Ecto neural progenitor cell (in vitro differentiated cells): Measurements from ENCODE around the gene HOXC10.

Experiments
- DNase-seq: peaks from one replicate; pipeline ENCODE4 v3.0.0-alpha.2; 2018; ENCODE audit warnings: low spot score

The HOXC10 gene

GRCh38 chr12:54017027-54017788, 32.3 kb downstream of the HOXC10 start:
- DNase-seq = no peak

- peak; percentile 87 for DNase-seq
Measured at GRCh38 chr12:54017878-54018467, 33.0 kb downstream of the HOXC10 start.

DNA sequence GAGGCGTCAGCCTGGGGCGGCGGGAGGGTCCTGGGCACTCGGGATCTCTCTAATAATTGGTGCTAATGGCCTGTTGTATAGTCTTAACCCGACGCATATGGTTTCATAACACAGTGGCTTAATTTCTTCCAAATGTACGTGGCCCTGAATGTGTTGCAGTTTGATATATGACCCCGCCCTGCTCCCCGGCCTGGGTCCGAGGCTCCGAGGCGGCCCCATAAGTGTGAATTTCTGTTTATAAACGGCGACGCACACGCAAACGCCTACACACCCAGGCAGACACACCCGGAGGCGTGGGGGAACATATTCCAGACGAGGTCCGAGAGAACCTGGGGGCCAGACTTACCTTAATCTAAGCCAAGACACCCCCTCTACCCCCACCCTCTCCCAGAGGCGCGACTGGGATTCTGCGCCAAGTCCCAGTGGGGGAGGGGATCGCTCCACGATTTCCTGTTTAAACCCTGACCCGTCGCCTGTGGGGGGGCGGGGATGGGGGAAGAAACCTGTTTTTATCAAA, 33.6 kb downstream of the HOXC10 start:
- no peak for DNase-seq

GRCh38 chr12:54019091-54019811, 34.3 kb downstream of the HOXC10 start:
- no peak for DNase-seq

GRCh38 chr12:54019924-54020590, 35.1 kb downstream of the HOXC10 start:
- no peak for DNase-seq

DNA sequence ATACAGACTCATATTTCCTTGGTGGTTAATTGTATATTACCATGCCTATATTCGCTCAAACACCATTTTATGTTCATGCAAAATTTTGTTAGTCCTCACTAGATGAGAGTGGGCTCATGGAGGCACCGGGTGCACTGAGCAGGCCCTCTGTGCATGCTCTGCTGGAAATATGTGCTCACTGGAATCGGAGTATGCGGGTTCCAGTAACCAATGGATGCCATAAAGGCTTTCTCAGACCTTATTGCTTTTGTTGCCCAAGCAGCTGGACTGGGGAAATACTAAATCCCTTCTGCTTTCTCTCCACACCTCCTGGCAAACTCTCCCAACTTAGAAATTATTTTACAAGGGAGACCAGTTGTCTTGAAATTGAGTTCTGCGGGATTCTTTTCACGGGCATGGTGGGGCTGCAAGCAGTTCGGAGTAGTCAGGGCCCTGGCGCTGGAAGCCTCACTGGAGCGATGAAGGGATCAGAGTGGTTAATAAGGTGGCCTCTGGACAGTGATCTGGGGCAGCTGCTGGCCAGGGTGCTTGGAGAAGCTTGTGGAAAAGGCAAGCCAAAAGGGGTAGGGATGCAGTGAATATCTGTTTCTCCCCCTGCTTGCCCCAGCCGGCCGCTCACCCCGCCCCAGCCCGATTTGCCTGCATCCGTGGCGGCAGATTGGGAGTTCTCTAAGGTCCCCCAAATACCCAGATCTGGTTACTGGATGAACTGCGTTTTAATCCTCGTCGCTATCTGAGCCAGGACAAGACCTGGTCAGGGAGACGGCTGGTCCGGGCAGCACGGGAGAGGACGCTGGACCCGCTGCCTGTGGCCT, 35.9 kb downstream of the HOXC10 start:
- no peak for DNase-seq

DNA sequence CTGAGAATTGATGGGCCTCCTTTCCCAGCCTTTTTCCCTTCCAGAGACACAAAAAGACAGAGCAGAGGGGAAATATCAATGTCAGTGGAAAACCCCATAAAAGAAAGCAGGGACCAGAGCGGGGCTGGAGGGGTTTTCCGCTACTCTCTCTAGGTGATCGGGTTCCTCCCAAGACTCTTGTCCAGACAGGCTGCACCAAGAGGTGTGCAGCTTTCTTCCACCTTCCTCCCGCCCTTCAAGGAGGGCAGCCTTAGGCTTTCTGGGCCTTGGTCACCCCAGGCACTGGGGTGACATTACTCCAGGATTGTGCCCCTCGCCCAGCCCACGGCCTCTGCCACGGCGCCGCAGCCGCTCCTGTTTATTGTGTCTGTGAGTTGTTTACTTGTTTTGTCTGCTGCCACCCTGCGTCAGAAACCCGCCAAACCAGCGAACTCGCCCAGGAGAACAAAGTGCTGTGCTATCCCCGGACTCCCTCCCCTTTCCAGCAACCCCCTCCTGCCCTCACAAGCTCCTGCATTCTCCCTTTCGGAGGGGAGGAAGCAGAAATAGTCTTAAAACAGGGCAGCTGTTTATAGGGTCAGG, 36.6 kb downstream of the HOXC10 start:
- peak; percentile 81 for DNase-seq

GRCh38 chr12:54022960-54023884, 38.3 kb downstream of the HOXC10 start:
- DNase-seq = no peak

DNA sequence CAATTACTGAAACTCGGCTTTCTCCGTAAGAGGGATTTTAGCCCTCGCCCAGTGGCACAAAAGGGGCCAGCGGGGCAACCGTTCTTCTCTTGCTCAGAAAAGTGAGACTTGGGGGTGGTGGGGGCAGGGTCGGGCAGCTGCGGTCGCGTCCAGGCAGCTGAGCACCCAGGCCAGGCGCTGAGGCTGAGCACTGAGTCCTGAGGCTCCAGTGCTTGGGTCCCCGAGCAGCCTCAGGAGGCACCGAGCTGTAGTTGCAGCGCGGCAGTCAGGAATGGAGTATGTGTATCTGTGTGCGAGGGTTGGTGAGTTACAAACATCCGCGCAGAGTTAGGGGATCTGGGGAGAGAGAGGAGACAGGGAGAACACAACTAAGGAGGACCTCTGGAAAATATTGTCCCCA, 39.2 kb downstream of the HOXC10 start:
- DNase-seq = no peak

GRCh38 chr12:54024581-54025305, 39.8 kb downstream of the HOXC10 start:
- no peak for DNase-seq

- DNase-seq = no peak
Measured at GRCh38 chr12:54025499-54026405, 40.8 kb downstream of the HOXC10 start.

DNA sequence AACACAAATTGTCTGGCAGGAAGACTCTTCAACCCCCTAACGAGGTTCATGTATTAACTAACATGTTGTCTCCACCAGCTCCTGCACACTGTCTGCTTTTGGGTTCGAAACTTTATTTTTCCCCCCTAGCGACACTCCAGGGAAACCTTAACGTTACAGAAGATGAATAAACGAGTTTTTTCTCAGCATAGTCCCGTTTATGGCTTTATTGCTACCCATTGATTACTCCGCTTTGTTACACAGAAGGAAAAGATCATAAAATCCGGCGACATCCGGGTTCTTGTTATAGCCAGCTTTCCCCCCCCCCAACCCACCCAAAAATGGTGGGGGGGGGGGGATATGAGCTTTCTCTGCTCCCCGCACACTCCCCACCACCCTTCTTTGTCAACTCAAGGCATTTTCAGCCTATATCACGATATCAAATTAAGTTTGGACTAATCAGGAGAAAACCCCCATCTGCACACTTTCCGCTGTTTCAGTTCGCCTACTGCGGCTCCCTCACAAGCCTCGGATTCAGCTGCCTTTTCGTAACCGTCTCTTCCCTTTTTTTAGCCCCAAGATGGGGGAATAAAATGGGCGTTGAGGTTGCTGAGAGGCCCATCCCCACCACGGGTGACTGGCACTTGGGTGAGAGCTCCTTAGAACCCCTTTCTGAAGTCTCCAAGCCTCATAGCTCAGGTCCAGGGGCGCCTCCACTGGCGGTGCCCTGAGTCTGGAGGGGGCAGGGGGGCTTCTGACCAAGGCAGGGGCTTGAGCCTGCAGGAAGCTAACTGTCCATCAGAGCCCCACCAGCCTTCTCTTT, 41.9 kb downstream of the HOXC10 start:
- DNase-seq = no peak

- DNase-seq = no peak
Measured at GRCh38 chr12:54027442-54027786, 42.5 kb downstream of the HOXC10 start.

DNA sequence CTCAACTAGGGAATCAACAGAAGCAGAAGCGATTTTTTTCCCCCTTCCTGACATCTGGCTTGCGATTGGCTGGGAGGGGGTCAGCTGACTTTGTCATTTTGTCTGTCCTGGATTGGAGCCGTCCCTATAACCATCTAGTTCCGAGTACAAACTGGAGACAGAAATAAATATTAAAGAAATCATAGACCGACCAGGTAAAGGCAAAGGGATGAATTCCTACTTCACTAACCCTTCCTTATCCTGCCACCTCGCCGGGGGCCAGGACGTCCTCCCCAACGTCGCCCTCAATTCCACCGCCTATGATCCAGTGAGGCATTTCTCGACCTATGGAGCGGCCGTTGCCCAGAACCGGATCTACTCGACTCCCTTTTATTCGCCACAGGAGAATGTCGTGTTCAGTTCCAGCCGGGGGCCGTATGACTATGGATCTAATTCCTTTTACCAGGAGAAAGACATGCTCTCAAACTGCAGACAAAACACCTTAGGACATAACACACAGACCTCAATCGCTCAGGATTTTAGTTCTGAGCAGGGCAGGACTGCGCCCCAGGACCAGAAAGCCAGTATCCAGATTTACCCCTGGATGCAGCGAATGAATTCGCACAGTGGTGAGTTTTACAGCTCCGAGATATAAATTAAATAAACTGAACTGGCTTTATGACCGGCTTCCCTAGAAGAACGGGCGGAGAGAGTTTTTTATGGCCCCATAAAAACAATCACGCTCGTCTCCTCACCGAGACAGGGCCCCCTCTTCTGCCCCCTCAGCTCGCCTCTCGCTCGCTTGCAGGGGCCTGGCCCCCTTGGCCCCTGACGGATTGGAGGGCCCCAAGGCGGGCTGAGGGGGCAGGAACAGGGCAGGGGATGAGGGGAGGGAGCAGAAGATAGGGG, 43.6 kb downstream of the HOXC10 start, which contains the start of gene HOXC6:
Gene HOXC6 (plus strand): TSS at position 127 of the 888 bp plus-strand sequence. CDS start 82 bp downstream, at position 209.
- peak; percentile 67 for DNase-seq

DNA sequence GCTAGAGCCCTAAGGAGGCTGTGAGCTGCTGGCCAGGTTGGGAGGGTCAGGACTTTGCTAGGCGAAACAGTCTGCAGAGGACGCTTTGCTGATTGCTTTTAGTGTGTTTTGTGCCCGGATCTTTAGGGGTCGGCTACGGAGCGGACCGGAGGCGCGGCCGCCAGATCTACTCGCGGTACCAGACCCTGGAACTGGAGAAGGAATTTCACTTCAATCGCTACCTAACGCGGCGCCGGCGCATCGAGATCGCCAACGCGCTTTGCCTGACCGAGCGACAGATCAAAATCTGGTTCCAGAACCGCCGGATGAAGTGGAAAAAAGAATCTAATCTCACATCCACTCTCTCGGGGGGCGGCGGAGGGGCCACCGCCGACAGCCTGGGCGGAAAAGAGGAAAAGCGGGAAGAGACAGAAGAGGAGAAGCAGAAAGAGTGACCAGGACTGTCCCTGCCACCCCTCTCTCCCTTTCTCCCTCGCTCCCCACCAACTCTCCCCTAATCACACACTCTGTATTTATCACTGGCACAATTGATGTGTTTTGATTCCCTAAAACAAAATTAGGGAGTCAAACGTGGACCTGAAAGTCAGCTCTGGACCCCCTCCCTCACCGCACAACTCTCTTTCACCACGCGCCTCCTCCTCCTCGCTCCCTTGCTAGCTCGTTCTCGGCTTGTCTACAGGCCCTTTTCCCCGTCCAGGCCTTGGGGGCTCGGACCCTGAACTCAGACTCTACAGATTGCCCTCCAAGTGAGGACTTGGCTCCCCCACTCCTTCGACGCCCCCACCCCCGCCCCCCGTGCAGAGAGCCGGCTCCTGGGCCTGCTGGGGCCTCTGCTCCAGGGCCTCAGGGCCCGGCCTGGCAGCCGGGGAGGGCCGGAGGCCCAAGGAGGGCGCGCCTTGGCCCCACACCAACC, 44.8 kb downstream of the HOXC10 start:
- peak; percentile 69 for DNase-seq
